Measurements from ENCODE around the gene TRIP11.

DNA sequence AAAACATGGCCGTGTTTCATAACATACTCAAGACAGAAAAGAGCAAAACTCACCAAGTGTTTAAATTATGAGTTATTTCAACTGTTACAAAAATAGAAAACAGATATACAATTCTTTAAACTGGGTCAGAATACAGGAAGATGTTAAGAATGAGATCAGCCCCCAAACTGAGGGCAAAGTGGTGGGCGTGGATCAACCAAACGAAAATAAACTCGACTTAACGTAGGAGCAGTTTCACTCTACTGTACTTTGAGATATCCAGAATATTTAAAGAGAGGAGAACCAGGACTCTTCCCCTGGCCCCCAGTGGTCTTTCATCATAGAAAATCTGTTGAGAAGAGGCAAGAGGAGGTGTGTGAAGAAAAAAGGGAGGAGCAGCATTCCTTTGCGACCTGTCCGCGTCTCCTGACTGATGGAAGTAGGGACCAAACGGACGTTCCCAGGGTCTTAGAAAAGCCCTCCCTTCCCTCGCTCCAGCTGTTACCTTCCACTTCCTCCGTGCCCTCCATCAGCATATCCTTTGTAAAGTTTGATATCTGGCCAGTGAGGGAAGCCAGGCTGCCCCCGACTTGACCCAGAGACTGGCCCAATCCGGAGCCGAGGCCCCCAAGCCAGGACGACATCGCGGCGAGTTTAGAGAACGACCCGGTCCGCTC is 668 bp downstream of the TRIP11 start:
- TF ChIP-seq TAF1 (IDR thresholded peaks at IDR 0.05; ENCODE audit: low read depth, low read length) (no peak), POLR2A (IDR thresholded peaks at IDR 0.05; ENCODE audit: low read depth, low read length) (no peak)

Data from GM12891 (cell line).